Aorta (tissue), 5 donors: ENCODE data around the gene ARL15. TPM values are rescaled to one million over a fixed set of nuclear protein-coding genes. Genes with fewer than 3 reads are reported as not detected.

Experiments used
- ATAC-seq: fragments of 200-7000 bp; cut with Tn5 transposase; one replicate; pipeline ENCODE4 v1.9.1; 2022; ENCODE audit warnings: moderate library complexity; ENCODE audit not compliant: low FRiP score
- DNase-seq, 2 donors: peaks; one replicate each; pipeline ENCODE4 v3.0.0-alpha.2; 2020
- H3K27ac ChIP-seq, 2 donors: one replicate each; pipeline ENCODE4 v1.5.1; 2013; ENCODE audit warnings: low read length in 2 of 2, mild to moderate bottlenecking in 2 of 2, moderate library complexity in 2 of 2, control low read depth in 1 of 2, inconsistent platforms in 1 of 2, low read depth in 1 of 2
- H3K27me3 ChIP-seq, 2 donors: one replicate each; pipeline ENCODE4 v1.6.1; 2013; ENCODE audit warnings: control low read depth in 1 of 2, low read length in 1 of 2, mild to moderate bottlenecking in 1 of 2, moderate library complexity in 1 of 2; ENCODE audit not compliant: insufficient read depth in 2 of 2, control insufficient read depth in 1 of 2
- H3K36me3 ChIP-seq, 2 donors: one replicate each; pipeline ENCODE4 v1.6.1; 2013; ENCODE audit warnings: control low read depth in 1 of 2, low read length in 1 of 2, mild to moderate bottlenecking in 1 of 2; ENCODE audit not compliant: insufficient read depth in 2 of 2, control insufficient read depth in 1 of 2
- H3K4me1 ChIP-seq, 2 donors: one replicate each; pipeline ENCODE4 v1.6.1; 2013; ENCODE audit warnings: low read length in 2 of 2, control low read depth in 1 of 2, mild to moderate bottlenecking in 1 of 2, moderate library complexity in 1 of 2; ENCODE audit not compliant: insufficient read depth in 2 of 2, control insufficient read depth in 1 of 2
- H3K4me3 ChIP-seq, 2 donors: one replicate each; pipeline ENCODE4 v1.5.1; 2013; ENCODE audit warnings: low read length in 2 of 2, control low read depth in 1 of 2, mild to moderate bottlenecking in 1 of 2
- H3K9me3 ChIP-seq: one replicate; pipeline ENCODE4 v1.6.1; 2013; ENCODE audit warnings: mild to moderate bottlenecking, low read length; ENCODE audit not compliant: control insufficient read depth
- WGBS, 2 donors: extraction: QIAGEN DNeasy Blood & Tissue Kit; methylation state at CpG; one replicate each; pipeline ENCODE4 v1.1.7; 2013; 5-methylcytosine and 5-hydroxymethylcytosine counted together
- intact Hi-C, 2 donors: fragments of 100-400 bp; cut with DNase I; formaldehyde crosslinking; loops; one replicate each; pipeline versions ENCODE4 v1.14.2 to v1.15.0; 2022
- polyA plus RNA-seq, 2 donors: library from polyadenylated mRNA; stranded (reverse); fragments of 200-250 nt; gene quantifications; one replicate each; pipeline ENCODE4 v1.2.3, GENCODE V29; 2013
- total RNA-seq, 2 donors: library from RNA; stranded (reverse); fragmentation: NEBNext Ultra II Directional; extraction: Animal tissue kit (Norgen Biotek cat#: 25700); gene quantifications; one replicate each; pipeline ENCODE4 v1.2.1, GENCODE V29; 2021
- donor health status: healthy with polysubstance abuse.
- donor health status: Bipolar disorder and iron deficiency.
- donor health status: DM: no; HTN: no; CAD: no.
- donor health status: DM: no; HTN: no; CAD: no.
- donor health status: DM: yes; HTN: yes; CAD: no.

ARL15 gene
- total and polyA plus RNA-seq, 4 donors, result 7.4 to 44.7 (median 19.8) TPM

GRCh38 chr5:54296386-54296785 lies 14.0 kb downstream of the ARL15 start:
- no peaks in the 10 kb centered on the region for H3K4me1 ChIP-seq
- DNase-seq (no peak), ATAC-seq (no peak)
- no peaks in the 10 kb centered on the region for H3K27me3 ChIP-seq
- 74 to 77% methylated on average over 2 of the region's 2 CpGs for WGBS, 2 donors
- no peak overlapping the region for H3K4me3 ChIP-seq
- H3K9me3 ChIP-seq, result no peaks in the 10 kb centered on the region
- no peak overlapping the region for H3K27ac ChIP-seq
- intact Hi-C loops, result no loop called here
- H3K36me3 ChIP-seq, result no peaks in the 10 kb centered on the region

- no peaks in the 10 kb centered on the region for H3K27me3 ChIP-seq
- H3K4me1 ChIP-seq, result no peaks in the 10 kb centered on the region
- 70 to 73% methylated on average over 8 of the region's 8 CpGs for WGBS, 2 donors
- DNase-seq, result no peak
- intact Hi-C loops, result no loop called here
- H3K36me3 ChIP-seq, result no peaks in the 10 kb centered on the region
- no peaks in the 10 kb centered on the region for H3K9me3 ChIP-seq
- no peak overlapping the region for H3K4me3 ChIP-seq
- ATAC-seq, result no peak
- H3K27ac ChIP-seq, result no peak overlapping the region
These were observed 14.6 kb downstream of the ARL15 start for GRCh38 chr5:54295651-54296276.

- intact Hi-C loops, result no loop called here
- H3K9me3 ChIP-seq, result no peaks in the 10 kb centered on the region
- H3K27ac ChIP-seq, result no peak overlapping the region
- H3K27me3 ChIP-seq, result no peaks in the 10 kb centered on the region
- no peak for DNase-seq
- H3K4me3 ChIP-seq, result no peak overlapping the region
- WGBS, 2 donors, result 76 to 86% methylated on average over 5 of the region's 5 CpGs
- no peaks in the 10 kb centered on the region for H3K36me3 ChIP-seq
- no peak for ATAC-seq
- H3K4me1 ChIP-seq, result no peaks in the 10 kb centered on the region
These were observed 16.2 kb downstream of the ARL15 start for GRCh38 chr5:54294097-54294667.

GRCh38 chr5:54292866-54293265 lies 17.5 kb downstream of the ARL15 start:
- intact Hi-C loops, result no loop called here
- H3K27ac ChIP-seq, result no peak overlapping the region
- DNase-seq, result no peak
- H3K9me3 ChIP-seq, result no peaks in the 10 kb centered on the region
- no peaks in the 10 kb centered on the region for H3K4me1 ChIP-seq
- 95 to 100% methylated on average over 1 of the region's 1 CpG for WGBS, 2 donors
- no peaks in the 10 kb centered on the region for H3K27me3 ChIP-seq
- no peaks in the 10 kb centered on the region for H3K36me3 ChIP-seq
- no peak for ATAC-seq
- H3K4me3 ChIP-seq, result no peak overlapping the region

- WGBS, 2 donors, result 64 to 95% methylated on average over 3 of the region's 3 CpGs
- no peak for DNase-seq
- no peak overlapping the region for H3K4me3 ChIP-seq
These were observed 18.9 kb downstream of the ARL15 start for GRCh38 chr5:54291498-54291897.

GRCh38 chr5:54289769-54290168 lies 20.6 kb downstream of the ARL15 start:
- WGBS, 2 donors, result 98 to 100% methylated on average over 1 of the region's 1 CpG
- ATAC-seq, result no peak
- Histone ChIP-seq H3K4me3 (no peak overlapping the region), H3K9me3 (no peaks in the 10 kb centered on the region), H3K36me3 (no peaks in the 10 kb centered on the region), H3K27me3 (no peaks in the 10 kb centered on the region), H3K4me1 (no peaks in the 10 kb centered on the region), H3K27ac (no peak overlapping the region)
- no peak for DNase-seq
- intact Hi-C loops, result no loop called here

More at GRCh38 chr5:54291498-54291897, 18.9 kb downstream of the ARL15 start:
- no peaks in the 10 kb centered on the region for H3K27me3 ChIP-seq
- no peak for ATAC-seq
- H3K27ac ChIP-seq, result no peak overlapping the region
- no peaks in the 10 kb centered on the region for H3K9me3 ChIP-seq
- no peaks in the 10 kb centered on the region for H3K36me3 ChIP-seq
- intact Hi-C loops, result no loop called here
- no peaks in the 10 kb centered on the region for H3K4me1 ChIP-seq

- Histone ChIP-seq H3K27ac (no peak overlapping the region), H3K9me3 (no peaks in the 10 kb centered on the region), H3K36me3 (no peaks in the 10 kb centered on the region), H3K4me1 (no peaks in the 10 kb centered on the region), H3K27me3 (no peaks in the 10 kb centered on the region), H3K4me3 (no peak overlapping the region)
- DNase-seq, result no peak
- ATAC-seq, result no peak
- intact Hi-C loops, result no loop called here
- whole genome bisulfite sequencing, 2 donors, result 67 to 88% methylated on average over 5 of the region's 5 CpGs
These were observed 21.7 kb downstream of the ARL15 start for GRCh38 chr5:54288568-54289217.

GRCh38 chr5:54285686-54286085 lies 24.7 kb downstream of the ARL15 start:
- no peak for ATAC-seq
- WGBS, 2 donors, result 53 to 58% methylated on average over 10 of the region's 10 CpGs
- Histone ChIP-seq H3K27me3 (no peaks in the 10 kb centered on the region), H3K4me3 (no peak overlapping the region), H3K4me1 (no peaks in the 10 kb centered on the region), H3K27ac (no peak overlapping the region), H3K36me3 (no peaks in the 10 kb centered on the region), H3K9me3 (no peaks in the 10 kb centered on the region)
- no peak for DNase-seq
- intact Hi-C loops, result no loop called here

- 81 to 88% methylated on average over 2 of the region's 2 CpGs for WGBS, 2 donors
- H3K36me3 ChIP-seq, result no peaks in the 10 kb centered on the region
- no peaks in the 10 kb centered on the region for H3K9me3 ChIP-seq
- H3K4me3 ChIP-seq, result no peak overlapping the region
- ATAC-seq, result no peak
- intact Hi-C loops, result no loop called here
- DNase-seq, result no peak
- H3K4me1 ChIP-seq, result no peaks in the 10 kb centered on the region
- no peaks in the 10 kb centered on the region for H3K27me3 ChIP-seq
- no peak overlapping the region for H3K27ac ChIP-seq
These were observed 25.8 kb downstream of the ARL15 start for GRCh38 chr5:54284586-54284985.
